ENCODE data around the gene HAP1. TPM values are rescaled to one million over a fixed set of nuclear protein-coding genes. Genes with fewer than 3 reads are reported as not detected.

The HAP1 gene
- total RNA-seq, 1 donor from 2014 or later, result 0.45 TPM

DNA sequence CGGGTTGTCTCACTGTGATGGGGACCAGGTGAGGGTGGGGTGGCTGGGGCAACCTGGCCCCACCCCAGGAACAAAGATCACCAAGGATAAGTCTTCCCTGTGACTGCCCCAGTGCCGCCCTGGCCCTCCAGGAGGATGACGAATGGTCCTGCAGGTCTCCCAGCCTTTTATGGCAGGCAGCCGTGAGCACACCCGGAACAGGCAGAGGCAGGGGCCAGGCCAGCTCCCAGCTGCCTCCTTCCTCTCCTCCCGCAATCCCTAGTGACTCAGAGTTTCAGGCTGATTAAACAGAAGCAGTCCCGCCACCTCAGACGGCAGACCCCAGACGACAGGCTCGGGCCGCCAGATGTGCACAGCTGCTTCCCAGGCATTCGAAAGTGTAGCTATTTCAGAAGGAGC is 38.7 kb upstream of the HAP1 start:
- H3K4me3 Mint-ChIP-seq, result no peak overlapping the region
- H3K9me3 Mint-ChIP-seq, result no peaks in the 10 kb centered on the region
- peaks cover 8% of the 10 kb centered on the region for H3K36me3 Mint-ChIP-seq
- H3K27ac Mint-ChIP-seq, result peak overlapping the region; percentile 57
- H2AFZ ChIP-seq (replicated peaks), result no peak overlapping the region
- H3K9ac ChIP-seq, result no peak overlapping the region
- no peaks in the 10 kb centered on the region for H3K27me3 ChIP-seq
- peak overlapping the region; percentile 50 for H3K27ac ChIP-seq
- H3K79me2 ChIP-seq (ENCODE audit: low read depth), result peaks cover 55% of the 10 kb centered on the region
- TF ChIP-seq, protein P1, sequence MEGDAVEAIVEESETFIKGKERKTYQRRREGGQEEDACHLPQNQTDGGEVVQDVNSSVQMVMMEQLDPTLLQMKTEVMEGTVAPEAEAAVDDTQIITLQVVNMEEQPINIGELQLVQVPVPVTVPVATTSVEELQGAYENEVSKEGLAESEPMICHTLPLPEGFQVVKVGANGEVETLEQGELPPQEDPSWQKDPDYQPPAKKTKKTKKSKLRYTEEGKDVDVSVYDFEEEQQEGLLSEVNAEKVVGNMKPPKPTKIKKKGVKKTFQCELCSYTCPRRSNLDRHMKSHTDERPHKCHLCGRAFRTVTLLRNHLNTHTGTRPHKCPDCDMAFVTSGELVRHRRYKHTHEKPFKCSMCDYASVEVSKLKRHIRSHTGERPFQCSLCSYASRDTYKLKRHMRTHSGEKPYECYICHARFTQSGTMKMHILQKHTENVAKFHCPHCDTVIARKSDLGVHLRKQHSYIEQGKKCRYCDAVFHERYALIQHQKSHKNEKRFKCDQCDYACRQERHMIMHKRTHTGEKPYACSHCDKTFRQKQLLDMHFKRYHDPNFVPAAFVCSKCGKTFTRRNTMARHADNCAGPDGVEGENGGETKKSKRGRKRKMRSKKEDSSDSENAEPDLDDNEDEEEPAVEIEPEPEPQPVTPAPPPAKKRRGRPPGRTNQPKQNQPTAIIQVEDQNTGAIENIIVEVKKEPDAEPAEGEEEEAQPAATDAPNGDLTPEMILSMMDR (IDR thresholded peaks at IDR 0.05), result no peak
- TF ChIP-seq EZH2 (IDR thresholded peaks at IDR 0.05) (no peak), EZH2phosphoT487 (IDR thresholded peaks at IDR 0.05) (no peak)
- no peaks in the 10 kb centered on the region for H3K9me3 ChIP-seq (ENCODE audit: low read depth)
- H3K36me3 ChIP-seq, result no peaks in the 10 kb centered on the region
- H3K4me1 Mint-ChIP-seq, result peaks cover 43% of the 10 kb centered on the region
- peak overlapping the region; percentile 21 for H3K4me2 ChIP-seq
- DNase-seq (ENCODE audit: low spot score), result peak; percentile 57
- H3F3A ChIP-seq (ENCODE audit: low read depth), result peaks cover 38% of the 10 kb centered on the region
- peaks cover 47% of the 10 kb centered on the region for H3K4me1 ChIP-seq
- H3K4me3 ChIP-seq, result no peak overlapping the region
- H4K20me1 ChIP-seq (ENCODE audit: low read depth), result peaks cover 72% of the 10 kb centered on the region
- peaks cover 2% of the 10 kb centered on the region for H3K27me3 Mint-ChIP-seq (ENCODE audit: insufficient read depth, low read depth)

DNA sequence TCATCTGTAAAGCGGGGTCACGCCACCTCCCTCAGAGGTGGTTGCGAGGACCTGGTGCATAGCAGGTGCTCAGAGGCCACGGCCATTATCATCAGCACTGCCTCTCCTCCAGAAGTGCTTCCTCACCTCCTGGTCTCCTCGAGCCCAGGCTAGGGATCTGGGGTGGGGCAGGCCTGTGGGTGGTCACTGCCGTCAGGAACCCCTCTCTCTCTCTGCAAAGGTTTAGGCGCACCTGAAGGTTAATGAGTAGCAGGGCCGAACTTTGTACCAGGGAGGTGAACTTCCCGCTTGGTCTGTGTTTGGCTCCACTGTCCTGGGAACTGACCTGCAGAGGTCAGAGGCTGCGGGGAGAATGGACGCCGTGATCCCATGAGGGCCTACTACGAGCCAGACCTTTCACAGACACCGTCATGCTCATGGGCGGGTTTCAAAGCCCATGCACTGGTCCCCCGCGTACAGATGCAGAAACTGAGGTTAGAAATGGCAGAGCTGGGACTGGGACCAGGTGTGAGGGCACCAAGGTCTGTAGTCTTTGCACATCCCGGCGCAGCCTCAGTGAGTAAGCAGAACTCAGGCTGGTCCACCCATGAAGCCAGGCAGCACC is 38.2 kb upstream of the HAP1 start:
- TF ChIP-seq EZH2 (IDR thresholded peaks at IDR 0.05), result no peak
- TF ChIP-seq, protein P1 (IDR thresholded peaks at IDR 0.05), result no peak
- H3F3A ChIP-seq (ENCODE audit: low read depth), result peaks cover 33% of the 10 kb centered on the region
- H4K20me1 ChIP-seq (ENCODE audit: low read depth), result peaks cover 67% of the 10 kb centered on the region
- peaks cover 42% of the 10 kb centered on the region for H3K4me1 ChIP-seq
- H3K9me3 ChIP-seq (ENCODE audit: low read depth), result no peaks in the 10 kb centered on the region
- no peak overlapping the region for H3K9ac ChIP-seq
- no peak overlapping the region for H3K27ac Mint-ChIP-seq
- no peak overlapping the region for H3K27ac ChIP-seq
- no peaks in the 10 kb centered on the region for H3K9me3 Mint-ChIP-seq
- H3K4me2 ChIP-seq, result no peak overlapping the region
- H3K4me1 Mint-ChIP-seq, result peaks cover 43% of the 10 kb centered on the region
- H3K36me3 Mint-ChIP-seq, result peaks cover 10% of the 10 kb centered on the region
- no peak overlapping the region for H3K4me3 ChIP-seq
- peaks cover 3% of the 10 kb centered on the region for H3K27me3 Mint-ChIP-seq (ENCODE audit: insufficient read depth, low read depth)
- no peaks in the 10 kb centered on the region for H3K36me3 ChIP-seq
- H2AFZ ChIP-seq (replicated peaks), result no peak overlapping the region
- no peak overlapping the region for H3K4me3 Mint-ChIP-seq
- DNase-seq (ENCODE audit: low spot score), result no peak
- H3K79me2 ChIP-seq (ENCODE audit: low read depth), result peaks cover 50% of the 10 kb centered on the region
- no peaks in the 10 kb centered on the region for H3K27me3 ChIP-seq

DNA sequence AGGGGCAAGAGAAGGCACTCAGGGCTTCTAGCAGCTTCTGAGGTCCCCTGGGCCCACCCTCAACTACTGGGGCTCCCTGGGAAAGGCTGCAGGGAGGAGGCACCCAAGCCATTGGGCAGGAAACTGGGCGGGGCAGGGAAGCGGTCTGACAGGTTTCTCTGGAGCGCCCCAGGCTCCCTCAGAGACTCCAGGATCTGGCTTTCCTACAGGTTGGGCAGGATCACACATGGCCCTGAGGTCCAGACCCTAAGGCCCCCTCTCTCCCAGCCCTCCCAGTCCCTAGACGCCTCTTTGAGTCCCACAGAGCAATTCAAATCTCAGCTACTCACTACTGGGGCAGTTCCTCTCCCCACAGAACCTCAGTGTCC is 37.8 kb upstream of the HAP1 start:
- no peak overlapping the region for H3K4me3 ChIP-seq
- Mint-ChIP-seq H3K27ac (no peak overlapping the region), H3K27me3 (ENCODE audit: insufficient read depth, low read depth) (peaks cover 4% of the 10 kb centered on the region), H3K4me1 (peaks cover 39% of the 10 kb centered on the region), H3K4me3 (no peak overlapping the region), H3K36me3 (peaks cover 12% of the 10 kb centered on the region), H3K9me3 (no peaks in the 10 kb centered on the region)
- H3K27ac ChIP-seq, result no peak overlapping the region
- no peak for TF ChIP-seq EZH2phosphoT487 (IDR thresholded peaks at IDR 0.05)
- TF ChIP-seq, protein P1 (IDR thresholded peaks at IDR 0.05), result no peak
- TF ChIP-seq EZH2 (IDR thresholded peaks at IDR 0.05), result no peak
- H3K79me2 ChIP-seq (ENCODE audit: low read depth), result peaks cover 45% of the 10 kb centered on the region
- H2AFZ ChIP-seq (replicated peaks), result no peak overlapping the region
- peaks cover 38% of the 10 kb centered on the region for H3K4me1 ChIP-seq
- peaks cover 62% of the 10 kb centered on the region for H4K20me1 ChIP-seq (ENCODE audit: low read depth)
- no peaks in the 10 kb centered on the region for H3K36me3 ChIP-seq
- no peak for DNase-seq (ENCODE audit: low spot score)
- H3K9me3 ChIP-seq (ENCODE audit: low read depth), result no peaks in the 10 kb centered on the region
- peaks cover 29% of the 10 kb centered on the region for H3F3A ChIP-seq (ENCODE audit: low read depth)
- H3K9ac ChIP-seq, result no peak overlapping the region
- no peaks in the 10 kb centered on the region for H3K27me3 ChIP-seq
- H3K4me2 ChIP-seq, result no peak overlapping the region
